ENCODE data around the gene SYNE2.
A peak's percentile ranks its signal among the peaks of the same experiment; 100 is the strongest.

SYNE2 gene

DNA sequence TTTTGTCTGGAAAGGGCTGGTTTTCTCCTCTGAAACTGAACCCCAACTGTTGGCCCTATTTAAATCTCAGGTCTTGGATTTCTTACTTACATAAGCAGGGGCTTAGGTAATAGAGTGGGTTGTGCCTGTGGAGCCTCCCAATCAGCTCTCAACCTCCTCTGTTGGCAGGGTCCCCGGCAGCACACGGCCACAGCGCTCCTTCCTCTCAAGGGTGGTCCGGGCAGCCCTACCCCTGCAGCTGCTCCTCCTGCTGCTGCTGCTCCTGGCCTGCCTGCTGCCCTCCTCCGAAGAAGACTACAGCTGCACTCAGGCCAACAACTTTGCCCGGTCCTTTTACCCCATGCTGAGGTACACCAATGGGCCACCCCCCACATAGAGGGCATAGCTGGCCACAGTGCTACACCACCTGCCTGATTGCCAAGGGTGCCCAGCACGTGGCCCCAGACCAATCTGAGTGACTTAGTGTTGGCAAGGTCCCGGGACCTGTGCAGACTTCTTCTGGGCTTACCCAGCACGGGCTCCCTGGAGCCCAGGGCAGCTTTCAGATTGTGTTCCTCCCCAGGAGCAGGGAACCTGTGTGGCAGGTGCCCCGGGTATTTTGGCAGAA lies 372.4 kb downstream of the SYNE2 start:
- no peak for DNase-seq

- no peak for DNase-seq
Measured at GRCh38 chr14:64227856-64228255, 375.1 kb downstream of the SYNE2 start.

DNA sequence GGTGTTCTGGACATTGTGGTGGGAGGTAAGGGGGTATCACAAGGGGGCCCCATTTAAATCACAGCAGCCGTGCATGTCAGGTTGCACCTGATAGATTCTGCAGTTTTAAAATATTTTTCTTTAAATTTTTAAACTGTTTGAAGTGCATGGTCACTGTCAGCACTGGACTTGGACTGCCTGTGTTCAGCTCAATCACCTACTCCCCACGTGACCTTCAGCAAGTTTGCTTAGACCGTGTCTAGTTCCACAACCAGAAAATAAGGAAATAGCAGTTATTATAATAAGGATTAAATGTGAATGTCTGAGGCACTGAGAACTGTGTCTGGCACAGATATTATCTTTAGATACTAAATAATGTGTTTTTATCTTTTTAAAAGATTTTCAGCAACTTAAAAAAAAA lies 376.7 kb downstream of the SYNE2 start:
- no peak for DNase-seq

GRCh38 chr14:64232095-64232838 lies 379.5 kb downstream of the SYNE2 start:
- no peak for DNase-seq

DNA sequence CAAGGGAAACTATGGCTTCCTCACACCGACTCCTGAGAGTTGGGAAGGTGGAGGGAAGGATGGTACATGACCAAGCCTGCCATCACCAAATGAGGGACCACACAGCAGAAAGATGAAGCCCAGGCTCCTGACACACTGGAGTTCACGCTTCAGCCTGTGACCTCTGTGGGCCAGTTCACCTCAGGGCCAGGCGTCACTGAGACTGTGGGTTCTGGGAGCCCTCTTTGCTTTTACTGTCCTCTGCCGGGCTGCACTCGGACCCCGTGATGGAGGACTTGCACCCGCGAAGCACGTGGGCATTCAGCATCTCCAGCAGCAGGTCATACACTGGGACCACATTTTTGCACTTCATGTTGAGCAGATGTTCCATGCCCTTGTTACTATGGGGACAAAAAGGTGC lies 380.1 kb downstream of the SYNE2 start:
- DNase-seq = no peak

GRCh38 chr14:64233531-64234190 lies 380.9 kb downstream of the SYNE2 start:
- no peak for DNase-seq

DNA sequence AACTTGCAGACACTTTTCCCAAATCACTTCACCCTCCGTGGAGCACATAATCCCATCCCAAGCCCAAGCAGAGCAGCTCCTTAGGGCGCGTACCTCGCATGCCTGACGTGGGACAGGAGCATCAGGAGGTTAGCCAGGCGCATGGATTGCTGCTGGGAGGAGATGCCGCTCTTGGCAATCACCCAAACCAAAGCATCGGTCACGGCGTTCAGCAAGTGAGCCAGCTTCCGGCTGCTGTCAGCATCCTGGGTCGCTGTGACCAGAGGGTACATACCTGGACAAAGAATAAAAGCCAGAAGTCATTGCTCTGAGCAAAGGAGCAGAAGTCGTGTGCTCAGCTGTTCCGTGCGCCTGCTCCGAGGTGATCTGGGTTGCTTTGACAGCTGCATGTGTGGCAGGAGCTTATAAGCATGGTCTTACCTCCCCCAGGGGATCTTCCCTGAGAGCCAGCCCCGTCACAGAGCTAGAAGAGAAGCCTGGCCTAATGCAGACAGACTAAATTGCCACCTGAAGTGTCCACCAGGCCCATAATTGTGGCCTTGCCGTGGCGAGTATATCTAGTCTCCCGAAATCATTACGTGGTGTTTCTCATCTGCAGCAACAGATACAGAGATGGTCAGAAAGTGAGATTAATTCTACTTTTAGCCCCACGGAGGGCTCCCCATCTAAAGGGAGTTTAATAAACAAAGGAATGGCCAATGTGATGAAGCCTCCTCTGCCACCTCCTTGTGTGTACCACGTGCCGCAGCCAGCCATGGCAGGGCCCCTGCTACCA lies 382.3 kb downstream of the SYNE2 start:
- peak; percentile 76 for DNase-seq

DNA sequence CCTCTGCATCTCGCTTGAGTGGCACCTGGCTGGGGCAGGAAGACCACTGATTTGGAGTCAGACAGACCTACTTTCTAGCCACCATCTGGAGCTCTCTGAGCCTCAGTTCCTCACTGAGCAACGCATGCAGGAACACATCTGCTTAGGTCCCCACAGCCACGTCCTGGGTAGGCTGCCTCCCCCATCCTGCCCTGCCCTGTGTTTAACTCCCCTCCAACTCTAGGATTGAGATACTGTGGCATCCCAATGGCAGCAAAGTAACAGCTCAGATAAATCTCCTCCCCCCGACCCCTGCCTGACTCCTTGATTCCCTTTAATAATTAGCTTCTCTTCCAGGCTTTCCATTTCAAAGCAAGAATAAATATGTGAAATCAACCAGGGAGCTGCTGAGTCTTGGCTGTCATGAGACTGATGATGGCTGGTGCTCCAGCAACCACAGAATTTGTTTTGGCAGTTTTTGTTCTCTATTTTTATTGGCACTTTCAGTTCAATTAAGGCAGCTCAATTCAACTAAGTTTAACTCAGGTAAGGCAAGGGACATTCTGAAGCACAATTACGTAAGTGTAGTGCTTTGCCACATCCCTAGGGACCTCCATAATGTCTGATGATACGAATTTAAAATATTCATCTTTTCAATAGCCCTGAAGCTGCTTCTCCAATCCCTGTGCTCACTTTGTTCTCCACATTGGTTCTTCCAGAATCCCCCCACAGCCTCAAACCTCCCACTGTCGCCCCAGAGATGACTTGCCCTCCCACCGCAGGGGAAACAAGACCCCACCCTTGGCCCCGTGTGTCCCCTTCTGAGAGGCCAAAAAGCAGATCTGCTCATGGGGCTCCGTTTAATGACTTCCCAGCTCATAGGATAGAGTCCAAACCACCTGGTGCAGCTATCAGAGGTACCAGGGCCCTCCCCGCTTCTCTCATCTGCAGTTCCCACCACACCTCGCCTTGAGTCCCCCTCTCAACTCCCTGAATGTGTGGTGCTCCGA lies 383.1 kb downstream of the SYNE2 start:
- no peak for DNase-seq

- DNase-seq = no peak
Measured at GRCh38 chr14:64238049-64238448, 385.2 kb downstream of the SYNE2 start.

GRCh38 chr14:64238631-64239030 lies 385.8 kb downstream of the SYNE2 start:
- no peak for DNase-seq

- DNase-seq = no peak
Measured at GRCh38 chr14:64244279-64244678, 391.5 kb downstream of the SYNE2 start.

GRCh38 chr14:64245491-64245890 lies 392.7 kb downstream of the SYNE2 start:
- no peak for DNase-seq

DNA sequence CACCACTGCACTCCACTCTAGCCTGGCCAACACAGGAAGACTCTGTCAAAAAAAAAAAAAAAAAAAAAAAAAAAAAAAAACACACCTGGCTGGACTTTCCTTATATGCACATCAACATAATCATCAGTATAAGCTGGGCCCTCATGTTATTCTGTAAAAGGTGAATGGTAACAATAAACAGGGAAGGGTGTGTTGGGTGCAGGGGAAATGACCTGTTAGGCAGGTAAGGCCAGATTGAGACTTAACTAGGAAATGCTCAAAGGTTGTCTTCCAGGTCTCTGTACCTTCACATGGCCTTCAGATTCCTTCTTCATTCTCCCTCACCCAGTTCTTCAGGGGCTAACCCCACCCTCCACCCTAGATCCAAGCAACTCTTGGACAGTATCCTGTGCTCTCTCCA lies 393.9 kb downstream of the SYNE2 start:
- no peak for DNase-seq

DNA sequence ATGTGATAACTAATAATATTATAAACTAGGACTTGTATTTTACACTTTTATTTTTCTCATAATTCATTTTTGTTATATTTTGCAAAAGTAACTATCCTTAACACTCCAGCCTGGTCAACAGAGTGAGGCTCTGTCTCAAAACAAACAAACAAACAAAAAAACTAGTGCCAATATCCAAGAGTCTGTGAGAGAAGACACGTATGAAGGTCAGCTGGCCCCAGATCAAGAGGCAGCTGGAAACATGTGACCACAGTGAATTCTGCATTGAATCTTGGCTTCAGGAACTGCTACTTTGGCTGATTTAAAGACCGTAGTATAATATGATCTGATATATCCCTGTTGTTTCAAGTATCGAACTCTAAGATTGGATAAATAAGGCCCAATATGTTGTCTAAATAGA lies 394.4 kb downstream of the SYNE2 start:
- no peak for DNase-seq

- no peak for DNase-seq
Measured at GRCh38 chr14:64248689-64249088, 395.9 kb downstream of the SYNE2 start.

DNA sequence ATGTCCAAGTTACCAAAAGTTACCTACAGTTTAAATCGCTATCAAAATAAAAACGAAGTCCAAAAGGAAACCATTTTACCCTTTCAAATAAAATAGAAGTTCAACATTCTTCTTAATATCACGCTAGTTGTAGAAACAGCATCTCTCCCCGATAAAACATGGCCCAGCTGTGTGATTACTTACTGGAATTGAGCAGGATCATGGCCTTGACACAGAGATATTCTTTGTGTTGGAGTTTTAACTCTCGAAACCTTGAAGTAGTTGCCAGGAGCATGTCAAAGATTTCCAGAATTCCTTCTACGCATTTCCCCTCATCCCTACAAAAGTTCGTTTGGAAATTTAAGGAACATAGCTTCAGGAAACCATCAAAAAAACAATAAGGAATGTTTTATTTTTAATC lies 396.6 kb downstream of the SYNE2 start:
- no peak for DNase-seq

DNA sequence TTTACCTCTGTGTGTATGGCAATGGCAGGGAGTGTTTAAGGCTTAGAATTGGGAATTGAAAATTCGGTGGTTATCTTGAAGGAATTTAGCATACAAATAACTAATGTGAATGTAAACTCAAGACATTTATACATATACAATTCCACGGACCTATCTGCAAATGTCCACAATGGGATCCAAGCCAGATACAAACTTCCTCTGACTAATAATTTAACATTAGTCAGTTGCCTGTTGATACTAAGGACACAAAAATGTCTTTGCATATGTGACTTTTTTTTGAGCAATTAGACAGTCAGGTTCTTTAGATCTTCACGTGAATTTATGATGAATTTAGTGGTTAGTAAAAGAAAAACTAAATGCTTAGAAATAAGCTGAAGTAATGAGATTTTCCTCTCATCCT lies 400.9 kb downstream of the SYNE2 start:
- no peak for DNase-seq

DNA sequence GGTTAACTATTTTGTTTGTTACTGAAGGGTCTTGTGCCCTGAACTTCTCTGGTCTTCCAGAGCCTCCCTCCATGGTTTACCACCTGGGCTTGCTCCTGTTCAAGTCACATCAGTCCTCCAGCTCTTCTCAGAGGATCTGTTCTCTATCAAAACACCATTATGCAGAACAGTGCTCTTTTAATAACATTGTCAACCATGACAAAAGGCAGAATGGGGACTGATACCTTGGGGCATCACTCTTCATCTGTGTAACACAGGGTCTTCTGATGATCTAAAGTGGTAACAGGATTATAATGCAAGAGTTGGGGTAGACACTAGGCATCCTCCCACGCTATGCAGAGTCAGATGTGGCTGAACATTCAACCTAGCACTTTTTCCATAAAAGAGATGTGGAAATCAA lies 403.0 kb downstream of the SYNE2 start:
- no peak for DNase-seq

GRCh38 chr14:64260418-64260817 lies 407.6 kb downstream of the SYNE2 start:
- no peak for DNase-seq

DNA sequence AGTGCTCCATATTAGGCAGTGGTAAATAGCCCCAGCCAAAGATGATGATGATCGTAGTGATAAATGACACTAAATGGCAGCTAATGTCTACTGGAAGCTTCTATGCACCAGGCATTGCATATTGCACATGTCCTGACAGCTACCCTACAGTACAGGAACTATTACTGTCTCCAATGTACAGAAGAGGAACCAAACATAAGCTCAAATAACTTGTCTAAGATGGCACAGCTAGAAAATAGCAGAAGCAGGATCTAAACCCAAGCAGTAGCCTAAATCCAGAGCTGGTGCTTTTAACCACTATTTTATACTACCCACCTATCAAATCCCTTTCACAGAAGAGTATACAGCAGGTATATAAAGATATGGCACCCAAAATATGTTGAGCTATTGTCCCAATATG lies 412.4 kb downstream of the SYNE2 start:
- no peak for DNase-seq

GRCh38 chr14:64266239-64266638 lies 413.4 kb downstream of the SYNE2 start:
- no peak for DNase-seq

GRCh38 chr14:64272019-64272418 lies 419.2 kb downstream of the SYNE2 start:
- no peak for DNase-seq

Measured in DMS79 treated with DMSO at 0.1 percent for 48 hours (cell line).